ENCODE results near the gene KCNJ1.

DNA sequence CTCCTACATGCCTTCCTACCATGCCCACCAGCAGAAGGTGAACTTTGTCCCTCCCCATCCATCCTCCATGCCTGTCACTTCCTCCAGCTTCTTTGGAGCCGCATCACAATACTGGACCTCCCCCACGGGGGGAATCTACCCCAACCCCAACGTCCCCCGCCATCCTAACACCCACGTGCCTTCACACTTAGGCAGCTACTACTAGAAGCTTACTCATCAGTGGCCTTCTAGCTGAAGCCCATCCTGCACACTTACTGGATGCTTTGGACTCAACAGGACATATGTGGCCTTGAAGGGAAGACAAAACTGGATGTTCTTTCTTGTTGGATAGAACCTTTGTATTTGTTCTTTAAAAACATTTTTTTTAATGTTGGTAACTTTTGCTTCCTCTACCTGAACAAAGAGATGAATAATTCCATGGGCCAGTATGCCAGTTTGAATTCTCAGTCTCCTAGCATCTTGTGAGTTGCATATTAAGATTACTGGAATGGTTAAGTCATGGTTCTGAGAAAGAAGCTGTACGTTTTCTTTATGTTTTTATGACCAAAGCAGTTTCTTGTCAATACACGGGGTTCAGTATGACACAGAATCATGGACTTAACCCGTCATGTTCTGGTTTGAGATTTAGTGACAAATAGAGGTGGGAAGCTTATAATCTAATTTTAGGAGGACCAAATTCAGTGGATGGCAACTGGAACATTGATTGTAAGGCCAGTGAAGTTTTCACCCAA lies 56.1 kb downstream of the KCNJ1 start:
- TF ChIP-seq, protein P1, sequence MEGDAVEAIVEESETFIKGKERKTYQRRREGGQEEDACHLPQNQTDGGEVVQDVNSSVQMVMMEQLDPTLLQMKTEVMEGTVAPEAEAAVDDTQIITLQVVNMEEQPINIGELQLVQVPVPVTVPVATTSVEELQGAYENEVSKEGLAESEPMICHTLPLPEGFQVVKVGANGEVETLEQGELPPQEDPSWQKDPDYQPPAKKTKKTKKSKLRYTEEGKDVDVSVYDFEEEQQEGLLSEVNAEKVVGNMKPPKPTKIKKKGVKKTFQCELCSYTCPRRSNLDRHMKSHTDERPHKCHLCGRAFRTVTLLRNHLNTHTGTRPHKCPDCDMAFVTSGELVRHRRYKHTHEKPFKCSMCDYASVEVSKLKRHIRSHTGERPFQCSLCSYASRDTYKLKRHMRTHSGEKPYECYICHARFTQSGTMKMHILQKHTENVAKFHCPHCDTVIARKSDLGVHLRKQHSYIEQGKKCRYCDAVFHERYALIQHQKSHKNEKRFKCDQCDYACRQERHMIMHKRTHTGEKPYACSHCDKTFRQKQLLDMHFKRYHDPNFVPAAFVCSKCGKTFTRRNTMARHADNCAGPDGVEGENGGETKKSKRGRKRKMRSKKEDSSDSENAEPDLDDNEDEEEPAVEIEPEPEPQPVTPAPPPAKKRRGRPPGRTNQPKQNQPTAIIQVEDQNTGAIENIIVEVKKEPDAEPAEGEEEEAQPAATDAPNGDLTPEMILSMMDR (conservative IDR thresholded peaks at IDR 0.05), result no peak
- no peak for TF ChIP-seq EZH2 (IDR thresholded peaks at IDR 0.05; ENCODE audit: low read depth)

All from PC-9 (cell line).